WERI-Rb-1 (cell line): ENCODE data around the gene EDN1.

Source experiments
- DNase-seq: peaks from one replicate; pipeline ENCODE4 v3.0.0-alpha.2; 2020
- H3K27ac ChIP-seq: fragments of 250-450 bp; sonication (Bioruptor Pico); 2 replicates; pipeline ENCODE4 v1.5.1; 2020; ENCODE audit warnings: mild to moderate bottlenecking, moderate library complexity
- H3K27me3 ChIP-seq: fragments of 250-450 bp; sonication (Bioruptor Pico); 2 replicates; pipeline ENCODE4 v1.5.1; 2021; ENCODE audit warnings: mild to moderate bottlenecking, low read depth, moderate library complexity; ENCODE audit not compliant: insufficient read depth, severe bottlenecking
- H3K36me3 ChIP-seq: fragments of 250-450 bp; sonication (Bioruptor Pico); 2 replicates; pipeline ENCODE4 v1.5.1; 2020; ENCODE audit warnings: mild to moderate bottlenecking, moderate library complexity
- H3K4me3 ChIP-seq: 2 replicates; pipeline ENCODE4 v1.5.1; 2011; ENCODE audit warnings: low read depth, mild to moderate bottlenecking, control low read depth, low read length
- H3K9me3 ChIP-seq: fragments of 250-450 bp; sonication (Bioruptor Pico); 2 replicates; pipeline ENCODE4 v1.5.1; 2021; ENCODE audit warnings: mild to moderate bottlenecking, moderate library complexity; ENCODE audit not compliant: severe bottlenecking
- CTCF ChIP-seq: IDR thresholded peaks from 2 replicates; pipeline ENCODE4 v1.5.1; 2011; ENCODE audit warnings: low read depth, mild to moderate bottlenecking, control low read depth, inconsistent platforms, low read length

Gene EDN1

DNA sequence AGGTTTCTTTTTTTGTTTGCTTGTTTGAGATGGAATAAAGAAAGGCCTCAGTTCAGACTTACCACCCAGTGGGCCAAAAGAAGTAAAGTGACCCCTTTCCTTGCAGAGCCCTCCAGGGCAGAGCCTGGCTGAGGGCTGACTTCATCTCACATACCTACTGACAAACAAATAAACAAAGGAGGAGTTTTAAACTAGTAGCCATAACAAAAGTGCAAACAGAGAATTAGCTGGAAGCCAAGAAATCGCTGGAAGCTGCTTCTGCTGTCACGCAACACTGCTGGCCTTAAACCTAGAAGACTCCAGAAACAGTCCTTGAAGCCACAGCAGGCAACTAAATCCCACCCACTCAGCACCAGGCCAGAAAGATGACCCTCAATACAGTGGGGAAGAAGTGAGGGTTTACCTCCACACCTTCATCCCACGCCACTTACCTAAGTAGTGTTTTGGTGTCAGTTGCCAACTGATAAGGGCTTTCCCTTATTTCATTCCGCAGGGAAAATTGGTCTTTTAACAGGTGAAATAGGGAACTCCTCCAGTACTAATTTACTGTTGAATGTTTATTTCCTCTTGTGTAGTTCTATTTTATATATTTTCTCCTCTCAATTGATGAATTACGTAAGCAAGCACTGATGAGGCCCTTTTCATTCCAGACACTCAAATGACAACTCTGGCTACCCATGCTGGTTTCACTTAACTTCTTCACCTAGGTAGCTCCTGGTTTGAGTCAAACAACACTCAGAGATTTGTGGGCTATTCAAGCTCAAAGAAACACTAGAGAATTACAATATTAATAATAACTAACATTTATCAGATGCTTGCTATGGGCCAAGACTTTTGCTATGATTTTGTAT, 46.2 kb downstream of the EDN1 start:
- no peaks in the 10 kb centered on the region for H3K27me3 ChIP-seq
- no peak for DNase-seq
- no peak overlapping the region for H3K4me3 ChIP-seq
- TF ChIP-seq CTCF: no peak
- H3K27ac ChIP-seq: no peak overlapping the region
- no peaks in the 10 kb centered on the region for H3K36me3 ChIP-seq
- H3K9me3 ChIP-seq: no peaks in the 10 kb centered on the region

GRCh38 chr6:12339022-12339421, 48.9 kb downstream of the EDN1 start:
- no peaks in the 10 kb centered on the region for H3K27me3 ChIP-seq
- no peak overlapping the region for H3K27ac ChIP-seq
- no peak for DNase-seq
- H3K36me3 ChIP-seq: no peaks in the 10 kb centered on the region
- no peaks in the 10 kb centered on the region for H3K9me3 ChIP-seq
- no peak overlapping the region for H3K4me3 ChIP-seq
- no peak for TF ChIP-seq CTCF

DNA sequence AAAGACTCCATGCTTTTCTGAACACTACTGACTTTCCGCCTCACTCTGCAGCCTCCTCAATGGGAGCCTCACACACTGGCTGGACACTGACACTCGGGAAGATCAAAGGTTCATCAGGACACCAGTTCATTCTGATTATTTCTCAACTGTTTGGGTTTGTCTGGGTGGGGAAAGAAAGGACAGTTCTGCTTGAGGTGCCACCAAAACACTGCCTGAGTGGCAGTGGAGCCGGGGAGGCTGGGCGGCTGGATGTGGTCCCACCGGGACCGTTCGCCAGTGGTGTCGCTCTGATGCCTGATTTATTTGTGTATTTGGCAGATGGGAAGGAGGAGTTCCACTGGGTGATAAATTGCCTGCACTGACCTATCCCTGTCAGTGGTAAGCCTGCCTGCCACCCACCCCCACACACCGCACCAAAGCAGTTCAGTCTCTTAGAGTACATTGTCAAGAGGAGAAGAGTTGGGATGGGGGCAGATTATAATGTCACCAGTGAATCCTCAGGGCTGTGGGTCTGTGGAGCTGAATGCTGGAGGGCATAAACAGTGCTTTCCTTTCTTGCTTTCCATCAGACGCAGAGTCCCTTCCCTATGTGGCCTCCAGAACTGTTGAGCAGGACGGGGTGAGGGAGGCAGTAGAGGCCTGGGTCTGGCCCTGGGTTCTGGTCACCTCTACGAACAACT, 49.8 kb downstream of the EDN1 start:
- peak; percentile 92 for DNase-seq
- Histone ChIP-seq H3K27ac (peak overlapping the region; percentile 35), H3K27me3 (no peaks in the 10 kb centered on the region), H3K4me3 (no peak overlapping the region; the same call in 1 of the 2 replicates), H3K9me3 (no peaks in the 10 kb centered on the region), H3K36me3 (no peaks in the 10 kb centered on the region)
- TF ChIP-seq CTCF: peak; percentile 24; the same call in 1 of the 2 replicates

- TF ChIP-seq CTCF: no peak
- H3K36me3 ChIP-seq: no peaks in the 10 kb centered on the region
- H3K9me3 ChIP-seq: no peaks in the 10 kb centered on the region
- no peak for DNase-seq
- no peaks in the 10 kb centered on the region for H3K27me3 ChIP-seq
- H3K4me3 ChIP-seq: no peak overlapping the region
- peak overlapping the region; percentile 6; the same call in 1 of the 2 replicates for H3K27ac ChIP-seq
These were observed 50.3 kb downstream of the EDN1 start for GRCh38 chr6:12340488-12340818.

DNA sequence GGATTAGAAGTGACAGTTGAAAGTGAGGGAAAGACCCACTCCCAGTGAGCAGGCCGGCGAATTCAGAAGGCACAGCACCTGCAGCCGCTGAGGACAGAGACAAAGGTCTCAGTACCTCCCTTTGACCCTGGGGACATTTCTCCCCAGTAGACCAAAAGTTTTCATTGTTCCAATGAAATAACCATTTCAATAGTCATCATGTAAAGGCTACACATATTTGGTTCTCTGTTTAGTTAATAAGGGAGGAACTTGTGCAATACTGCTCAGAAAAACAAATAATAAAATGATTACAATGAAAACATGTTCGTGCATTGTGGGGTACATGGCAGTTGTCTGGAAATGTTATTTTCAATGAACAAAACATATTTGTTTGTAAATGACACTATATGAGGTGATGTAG, 52.5 kb downstream of the EDN1 start:
- TF ChIP-seq CTCF: no peak
- Histone ChIP-seq H3K4me3 (no peak overlapping the region), H3K27me3 (no peaks in the 10 kb centered on the region), H3K9me3 (no peaks in the 10 kb centered on the region), H3K27ac (no peak overlapping the region), H3K36me3 (no peaks in the 10 kb centered on the region)
- no peak for DNase-seq
